ENCODE results near the gene AP1S1. TPM values are rescaled to one million over a fixed set of nuclear protein-coding genes. Genes with fewer than 3 reads are reported as not detected.

Gene AP1S1
- total RNA-seq, 1 donor from 2014 or later, result 155 TPM

DNA sequence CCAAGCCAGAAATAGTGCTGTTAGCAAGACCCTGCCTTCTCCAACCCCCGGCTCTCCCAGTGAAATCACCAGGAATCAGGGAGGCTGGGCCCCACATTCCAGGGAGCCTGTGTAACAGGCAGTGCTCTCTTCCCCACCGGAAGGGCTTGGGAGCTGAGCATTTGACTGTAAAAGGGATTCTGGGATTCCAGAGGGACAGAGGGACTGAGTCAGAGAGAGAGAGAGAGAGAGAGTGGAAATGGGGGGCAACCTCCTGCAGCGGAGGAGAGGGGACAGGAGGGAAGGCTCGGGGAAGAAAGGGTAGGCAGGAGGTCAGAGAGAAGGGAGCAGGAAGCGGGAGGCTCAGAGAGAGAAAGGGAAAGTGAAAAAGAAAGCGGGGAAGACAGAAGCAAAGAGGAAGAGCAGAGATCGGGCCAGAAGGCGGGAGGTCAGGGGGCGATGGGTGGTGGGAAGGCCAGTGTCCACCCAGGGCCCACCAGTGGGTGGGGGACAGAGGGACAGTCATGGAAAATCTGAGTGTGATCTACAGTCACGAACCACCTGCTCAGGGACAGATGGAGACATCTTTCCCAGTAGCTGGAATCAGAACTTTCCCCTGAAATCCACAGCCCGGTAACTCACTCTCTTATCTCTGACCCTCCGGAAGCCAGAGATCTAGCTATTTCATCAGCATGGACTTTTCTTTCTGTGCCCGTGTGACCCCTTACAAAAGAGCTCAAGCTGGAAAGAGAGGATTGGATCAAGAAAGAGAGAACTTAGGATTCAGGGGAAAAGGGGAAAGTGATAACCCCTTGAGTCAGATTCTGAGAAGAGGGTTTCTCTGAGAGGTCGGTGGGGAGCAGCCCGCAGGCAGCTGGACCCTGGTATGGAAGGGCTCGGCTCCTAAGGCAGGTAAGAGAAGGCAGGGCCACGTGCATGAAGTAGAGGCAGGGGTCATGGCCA lies 32.0 kb upstream of the AP1S1 start:
- Histone ChIP-seq H3K4me3 (ENCODE audit: low read depth, low read length) (no peak overlapping the region), H3K27me3 (ENCODE audit: control insufficient read depth, insufficient read depth, low read length) (no peaks in the 10 kb centered on the region), H3K36me3 (ENCODE audit: control insufficient read depth, insufficient read depth, low read length) (no peaks in the 10 kb centered on the region)
- DNase-seq (ENCODE audit: low read depth), result peak; percentile 92
- TF ChIP-seq, protein P1, sequence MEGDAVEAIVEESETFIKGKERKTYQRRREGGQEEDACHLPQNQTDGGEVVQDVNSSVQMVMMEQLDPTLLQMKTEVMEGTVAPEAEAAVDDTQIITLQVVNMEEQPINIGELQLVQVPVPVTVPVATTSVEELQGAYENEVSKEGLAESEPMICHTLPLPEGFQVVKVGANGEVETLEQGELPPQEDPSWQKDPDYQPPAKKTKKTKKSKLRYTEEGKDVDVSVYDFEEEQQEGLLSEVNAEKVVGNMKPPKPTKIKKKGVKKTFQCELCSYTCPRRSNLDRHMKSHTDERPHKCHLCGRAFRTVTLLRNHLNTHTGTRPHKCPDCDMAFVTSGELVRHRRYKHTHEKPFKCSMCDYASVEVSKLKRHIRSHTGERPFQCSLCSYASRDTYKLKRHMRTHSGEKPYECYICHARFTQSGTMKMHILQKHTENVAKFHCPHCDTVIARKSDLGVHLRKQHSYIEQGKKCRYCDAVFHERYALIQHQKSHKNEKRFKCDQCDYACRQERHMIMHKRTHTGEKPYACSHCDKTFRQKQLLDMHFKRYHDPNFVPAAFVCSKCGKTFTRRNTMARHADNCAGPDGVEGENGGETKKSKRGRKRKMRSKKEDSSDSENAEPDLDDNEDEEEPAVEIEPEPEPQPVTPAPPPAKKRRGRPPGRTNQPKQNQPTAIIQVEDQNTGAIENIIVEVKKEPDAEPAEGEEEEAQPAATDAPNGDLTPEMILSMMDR (IDR thresholded peaks at IDR 0.05; ENCODE audit: insufficient read depth, low read length, poor library complexity, severe bottlenecking), result no peak

DNA sequence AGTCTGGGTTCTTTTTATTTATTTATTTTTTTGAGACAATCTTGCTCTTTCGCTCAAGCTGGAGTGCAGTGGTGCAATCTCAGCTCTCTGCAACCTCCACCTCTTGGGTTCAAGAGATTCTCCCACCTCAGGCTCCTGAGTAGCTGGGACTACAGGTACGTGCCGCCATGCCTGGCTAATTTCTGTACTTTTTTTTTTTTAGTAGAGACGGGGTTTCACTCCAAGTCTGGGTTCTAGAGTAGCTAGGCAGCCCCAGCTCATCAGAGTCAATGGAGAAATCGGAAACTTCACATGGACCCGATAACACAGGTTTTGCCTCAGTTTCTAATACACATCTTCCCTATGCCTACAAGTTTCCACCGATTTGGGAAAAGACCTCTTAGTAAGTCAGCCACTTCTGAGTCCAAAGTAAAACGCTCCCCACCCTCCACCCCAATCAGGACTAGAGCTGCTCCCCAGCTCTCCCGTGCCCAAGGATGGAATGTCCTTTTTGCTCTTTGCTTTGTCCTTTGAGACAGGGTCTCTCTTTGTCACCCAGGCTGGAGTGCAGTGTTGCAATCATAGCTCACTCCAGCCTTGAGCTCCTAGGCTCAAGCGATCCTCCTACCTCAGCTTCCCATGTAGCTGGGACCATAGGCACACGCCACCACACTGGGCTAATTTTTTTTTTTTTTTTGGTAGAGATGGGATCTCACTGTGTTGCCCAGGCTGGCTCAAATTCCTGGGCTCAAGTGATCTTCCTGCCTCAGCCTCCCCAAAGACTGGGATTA lies 31.2 kb upstream of the AP1S1 start:
- TF ChIP-seq, protein P1 (IDR thresholded peaks at IDR 0.05; ENCODE audit: insufficient read depth, low read length, poor library complexity, severe bottlenecking), result no peak
- H3K4me3 ChIP-seq (ENCODE audit: low read depth, low read length), result no peak overlapping the region
- no peaks in the 10 kb centered on the region for H3K27me3 ChIP-seq (ENCODE audit: control insufficient read depth, insufficient read depth, low read length)
- no peaks in the 10 kb centered on the region for H3K36me3 ChIP-seq (ENCODE audit: control insufficient read depth, insufficient read depth, low read length)
- no peak for DNase-seq (ENCODE audit: low read depth)

DNA sequence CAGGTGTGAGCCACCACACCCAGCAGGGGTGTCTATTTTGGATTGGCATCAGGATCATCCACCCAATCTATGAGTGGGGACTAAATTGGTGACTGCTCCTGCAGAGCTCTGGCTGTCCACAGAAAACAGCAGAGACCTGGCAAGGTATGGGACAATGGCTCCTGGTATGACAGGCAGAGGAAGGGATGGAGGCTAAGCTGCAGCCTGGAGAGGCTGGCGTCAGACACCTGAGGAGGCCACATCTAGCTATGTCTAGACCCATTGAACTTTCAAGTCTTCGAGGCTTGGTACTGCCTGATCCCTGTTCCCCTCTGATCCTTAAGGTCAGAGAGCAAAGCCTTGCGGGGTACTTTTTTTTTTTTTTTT lies 30.6 kb upstream of the AP1S1 start:
- Histone ChIP-seq H3K4me3 (ENCODE audit: low read depth, low read length) (no peak overlapping the region), H3K27me3 (ENCODE audit: control insufficient read depth, insufficient read depth, low read length) (no peaks in the 10 kb centered on the region), H3K36me3 (ENCODE audit: control insufficient read depth, insufficient read depth, low read length) (no peaks in the 10 kb centered on the region)
- no peak for DNase-seq (ENCODE audit: low read depth)
- TF ChIP-seq, protein P1 (IDR thresholded peaks at IDR 0.05; ENCODE audit: insufficient read depth, low read length, poor library complexity, severe bottlenecking), result no peak

DNA sequence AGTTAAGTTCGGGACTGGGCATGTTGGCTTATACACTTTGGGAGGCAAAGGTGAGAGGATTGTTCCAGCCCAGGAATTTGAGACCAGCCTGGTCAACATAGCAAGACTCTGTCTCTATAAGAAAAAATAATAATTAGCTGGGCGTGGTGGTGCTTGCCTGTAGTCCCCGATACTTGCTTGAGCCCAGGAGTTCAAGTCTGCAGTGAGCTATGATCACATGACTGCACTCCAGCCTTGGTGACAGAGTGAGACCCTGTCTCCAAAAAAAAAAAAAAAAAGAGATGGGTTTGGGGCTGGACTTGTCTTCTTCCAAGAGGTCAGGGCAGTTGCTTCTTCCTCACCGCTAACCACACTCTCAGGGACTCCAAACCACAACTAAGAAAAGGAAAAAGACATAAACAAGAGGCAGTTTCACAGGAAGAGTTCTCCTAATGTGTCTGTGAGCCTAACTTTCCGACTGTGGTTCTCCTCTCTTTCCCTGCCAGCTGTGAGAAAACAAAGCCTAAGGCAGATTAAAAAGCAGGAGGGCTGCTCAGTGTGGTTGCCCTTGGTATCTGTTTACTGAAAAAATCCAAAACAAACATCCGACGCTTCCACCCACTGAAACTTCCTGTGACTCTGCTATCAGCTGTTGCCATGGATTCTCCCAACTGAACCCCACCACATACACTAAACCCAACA lies 29.8 kb upstream of the AP1S1 start:
- no peak overlapping the region for H3K4me3 ChIP-seq (ENCODE audit: low read depth, low read length)
- no peaks in the 10 kb centered on the region for H3K27me3 ChIP-seq (ENCODE audit: control insufficient read depth, insufficient read depth, low read length)
- H3K36me3 ChIP-seq (ENCODE audit: control insufficient read depth, insufficient read depth, low read length), result no peaks in the 10 kb centered on the region
- TF ChIP-seq, protein P1 (IDR thresholded peaks at IDR 0.05; ENCODE audit: insufficient read depth, low read length, poor library complexity, severe bottlenecking), result no peak
- DNase-seq (ENCODE audit: low read depth), result peak; percentile 70

DNA sequence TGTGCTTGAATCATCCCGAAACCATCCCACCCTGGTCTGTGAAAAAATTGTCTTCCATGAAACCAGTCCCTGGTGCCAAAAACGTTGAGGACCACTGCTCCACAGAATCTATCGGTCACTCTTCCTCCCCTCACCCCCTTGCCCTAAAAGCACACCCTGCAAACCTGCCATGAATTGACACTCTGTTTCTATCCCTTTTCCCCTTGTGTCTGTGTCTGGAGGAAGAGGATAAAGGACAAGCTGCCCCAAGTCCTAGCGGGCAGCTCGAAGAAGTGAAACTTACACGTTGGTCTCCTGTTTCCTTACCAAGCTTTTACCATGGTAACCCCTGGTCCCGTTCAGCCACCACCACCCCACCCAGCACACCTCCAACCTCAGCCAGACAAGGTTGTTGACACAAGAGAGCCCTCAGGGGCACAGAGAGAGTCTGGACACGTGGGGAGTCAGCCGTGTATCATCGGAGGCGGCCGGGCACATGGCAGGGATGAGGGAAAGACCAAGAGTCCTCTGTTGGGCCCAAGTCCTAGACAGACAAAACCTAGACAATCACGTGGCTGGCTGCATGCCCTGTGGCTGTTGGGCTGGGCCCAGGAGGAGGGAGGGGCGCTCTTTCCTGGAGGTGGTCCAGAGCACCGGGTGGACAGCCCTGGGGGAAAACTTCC lies 28.2 kb upstream of the AP1S1 start:
- peak; percentile 65 for DNase-seq (ENCODE audit: low read depth)
- no peaks in the 10 kb centered on the region for H3K36me3 ChIP-seq (ENCODE audit: control insufficient read depth, insufficient read depth, low read length)
- no peaks in the 10 kb centered on the region for H3K27me3 ChIP-seq (ENCODE audit: control insufficient read depth, insufficient read depth, low read length)
- no peak overlapping the region for H3K4me3 ChIP-seq (ENCODE audit: low read depth, low read length)
- TF ChIP-seq, protein P1 (IDR thresholded peaks at IDR 0.05; ENCODE audit: insufficient read depth, low read length, poor library complexity, severe bottlenecking), result no peak
